Transverse colon (tissue), 4 donors: ENCODE data around the gene TRIM65.

Experiments used
- POLR2A ChIP-seq: fragments of 450-650 bp; IDR thresholded peaks from one replicate; pipeline ENCODE4 v1.6.1; 2016; ENCODE audit warnings: antibody characterized with exemption, mild to moderate bottlenecking, moderate library complexity
- POLR2AphosphoS5 ChIP-seq, 3 donors: sonication (generic); formaldehyde crosslinking; IDR thresholded peaks; one replicate each; pipeline ENCODE4 v1.6.1; 2016; ENCODE audit warnings: antibody characterized with exemption in 3 of 3
- TF ChIP-seq, protein P1 (sequence below), 5 experiments: fragments of 200-600 bp in 3 of 5; fragments of 450-650 bp in 2 of 5; sonication (generic) in 3 of 5; IDR thresholded peaks; 1 replicate in 2 of 5; 2 replicates in 3 of 5; pipeline ENCODE4 v1.5.1; 2016 to 2017; ENCODE audit warnings: antibody characterized with exemption in 5 of 5, inconsistent platforms in 3 of 5, mild to moderate bottlenecking in 2 of 5, moderate library complexity in 1 of 5

DNA sequence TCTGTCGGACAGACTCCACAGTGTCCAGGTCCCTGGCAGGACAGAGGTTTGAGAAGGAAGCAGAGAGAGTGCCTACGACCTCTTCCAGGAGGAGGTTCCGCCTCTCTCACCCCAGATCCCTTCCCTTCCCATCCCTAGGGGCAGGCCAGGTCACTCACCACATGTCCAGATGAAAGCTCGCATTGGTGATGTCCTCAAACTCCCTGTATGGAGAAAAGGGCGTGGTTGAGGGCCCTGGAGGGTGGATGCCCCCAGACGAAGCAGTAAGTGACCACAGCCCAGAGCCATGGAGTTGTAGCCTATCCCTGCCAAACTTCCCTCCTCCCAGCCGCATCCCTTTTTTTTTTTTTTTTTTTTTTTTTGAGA is 56.0 kb downstream of the TRIM65 start:
- TF ChIP-seq, protein P1, sequence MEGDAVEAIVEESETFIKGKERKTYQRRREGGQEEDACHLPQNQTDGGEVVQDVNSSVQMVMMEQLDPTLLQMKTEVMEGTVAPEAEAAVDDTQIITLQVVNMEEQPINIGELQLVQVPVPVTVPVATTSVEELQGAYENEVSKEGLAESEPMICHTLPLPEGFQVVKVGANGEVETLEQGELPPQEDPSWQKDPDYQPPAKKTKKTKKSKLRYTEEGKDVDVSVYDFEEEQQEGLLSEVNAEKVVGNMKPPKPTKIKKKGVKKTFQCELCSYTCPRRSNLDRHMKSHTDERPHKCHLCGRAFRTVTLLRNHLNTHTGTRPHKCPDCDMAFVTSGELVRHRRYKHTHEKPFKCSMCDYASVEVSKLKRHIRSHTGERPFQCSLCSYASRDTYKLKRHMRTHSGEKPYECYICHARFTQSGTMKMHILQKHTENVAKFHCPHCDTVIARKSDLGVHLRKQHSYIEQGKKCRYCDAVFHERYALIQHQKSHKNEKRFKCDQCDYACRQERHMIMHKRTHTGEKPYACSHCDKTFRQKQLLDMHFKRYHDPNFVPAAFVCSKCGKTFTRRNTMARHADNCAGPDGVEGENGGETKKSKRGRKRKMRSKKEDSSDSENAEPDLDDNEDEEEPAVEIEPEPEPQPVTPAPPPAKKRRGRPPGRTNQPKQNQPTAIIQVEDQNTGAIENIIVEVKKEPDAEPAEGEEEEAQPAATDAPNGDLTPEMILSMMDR (IDR thresholded peaks at IDR 0.05) = no peak
- TF ChIP-seq POLR2A (no peak), POLR2AphosphoS5 (IDR thresholded peaks at IDR 0.05) (no peak)
